HepG2 (cell line): Measurements from ENCODE around the gene TEAD1. TPM values are rescaled to one million over a fixed set of nuclear protein-coding genes. Genes with fewer than 3 reads are reported as not detected.

Experiments used
- FOXO1 ChIP-seq: sonication (generic); formaldehyde crosslinking; IDR thresholded peaks from 2 replicates; pipeline ENCODE4 v1.4.0; 2020; ENCODE audit warnings: missing genetic modification reagents
- KLF6 ChIP-seq: IDR thresholded peaks from 2 replicates; pipeline ENCODE4 v1.8.0; 2016; ENCODE audit warnings: missing biosample characterization, missing genetic modification reagents
- KLF9 ChIP-seq: IDR thresholded peaks from 2 replicates; pipeline ENCODE4 v1.6.1; 2016; ENCODE audit warnings: low read depth
- POLR2A ChIP-seq, 2 experiments: IDR thresholded peaks; 2 replicates each; pipeline ENCODE4 v1.6.1; 2011; ENCODE audit warnings: low read depth in 2 of 2, low read length in 2 of 2, mild to moderate bottlenecking in 1 of 2, moderate library complexity in 1 of 2; ENCODE audit not compliant: insufficient read depth in 1 of 2
- ZNF20 ChIP-seq: sonication (generic); formaldehyde crosslinking; IDR thresholded peaks from 2 replicates; pipeline ENCODE4 v1.4.0; 2020; ENCODE audit warnings: mild to moderate bottlenecking, moderate library complexity, missing genetic modification reagents
- ZNF34 ChIP-seq: sonication (generic); formaldehyde crosslinking; IDR thresholded peaks from 2 replicates; pipeline ENCODE4 v1.4.0; 2020; ENCODE audit warnings: mild to moderate bottlenecking, missing genetic modification reagents, borderline replicate concordance
- ZNF562 ChIP-seq: sonication (generic); formaldehyde crosslinking; IDR thresholded peaks from 2 replicates; pipeline ENCODE4 v1.8.0; 2022; ENCODE audit warnings: missing genetic modification reagents, borderline replicate concordance
- ZNF768 ChIP-seq: sonication (generic); formaldehyde crosslinking; IDR thresholded peaks from 2 replicates; pipeline ENCODE4 v1.4.0; 2020; ENCODE audit warnings: missing genetic modification reagents
- ZNF775 ChIP-seq: sonication (generic); formaldehyde crosslinking; IDR thresholded peaks from 2 replicates; pipeline ENCODE4 v1.4.0; 2020; ENCODE audit warnings: missing genetic modification reagents, mild to moderate bottlenecking, moderate library complexity, borderline replicate concordance
- polyA plus RNA-seq, 8 experiments: library from polyadenylated mRNA; depleted of rRNA in 3 of 8; stranded (reverse) in 7 of 8; unstranded in 1 of 8; fragments of >200 nt; fragmentation: Illumina TruSeq in 4 of 8; extraction: Trizol in 4 of 8; gene quantifications; 2 replicates each; pipeline versions ENCODE4 v1.2.1 to v1.2.3, GENCODE V29; 2011 to 2016; ENCODE audit warnings: low read depth in 4 of 8, missing spikeins in 1 of 8, mixed read lengths in 1 of 8; ENCODE audit not compliant: insufficient read depth in 1 of 8
- total RNA-seq, 5 experiments: library from RNA; depleted of rRNA; stranded (reverse); fragments of >200 nt; fragmentation: Illumina TruSeq; extraction: Trizol; gene quantifications; 2 replicates each; pipeline ENCODE4 v1.2.3, GENCODE V29; 2016; ENCODE audit warnings: low read depth in 1 of 5
- TF ChIP-seq, protein P1 (sequence below): sonication (generic); formaldehyde crosslinking; IDR thresholded peaks from 2 replicates; pipeline ENCODE4 v1.4.0; 2020; ENCODE audit warnings: missing genetic modification reagents, borderline replicate concordance
- TF ChIP-seq, protein P2 (sequence below): sonication (generic); formaldehyde crosslinking; IDR thresholded peaks from 2 replicates; pipeline ENCODE4 v1.4.0; 2020; ENCODE audit warnings: missing genetic modification reagents, borderline replicate concordance
- TF ChIP-seq, protein P3 (sequence below): sonication (generic); formaldehyde crosslinking; IDR thresholded peaks from 2 replicates; pipeline ENCODE4 v1.4.0; 2020; ENCODE audit warnings: mild to moderate bottlenecking, missing genetic modification reagents, borderline replicate concordance
- TF ChIP-seq, protein P4 (sequence below): sonication (generic); formaldehyde crosslinking; IDR thresholded peaks from 2 replicates; pipeline ENCODE4 v1.9.0; 2021; ENCODE audit warnings: missing genetic modification reagents, mild to moderate bottlenecking, borderline replicate concordance
- TF ChIP-seq, protein P5 (sequence below): sonication (generic); formaldehyde crosslinking; IDR thresholded peaks from 2 replicates; pipeline ENCODE4 v1.5.1; 2020; ENCODE audit warnings: mild to moderate bottlenecking, missing genetic modification reagents, moderate library complexity
- TF ChIP-seq, protein P6 (sequence below): sonication (generic); formaldehyde crosslinking; IDR thresholded peaks from 2 replicates; pipeline ENCODE4 v1.9.0; 2022; ENCODE audit warnings: low read depth, missing genetic modification reagents

TEAD1 gene
- total and polyA plus RNA-seq, 2 of the 13 experiments (the other 11 are each of a cell fraction or from before 2014, with no cell fraction given), result 20.1 to 30.5 TPM

DNA sequence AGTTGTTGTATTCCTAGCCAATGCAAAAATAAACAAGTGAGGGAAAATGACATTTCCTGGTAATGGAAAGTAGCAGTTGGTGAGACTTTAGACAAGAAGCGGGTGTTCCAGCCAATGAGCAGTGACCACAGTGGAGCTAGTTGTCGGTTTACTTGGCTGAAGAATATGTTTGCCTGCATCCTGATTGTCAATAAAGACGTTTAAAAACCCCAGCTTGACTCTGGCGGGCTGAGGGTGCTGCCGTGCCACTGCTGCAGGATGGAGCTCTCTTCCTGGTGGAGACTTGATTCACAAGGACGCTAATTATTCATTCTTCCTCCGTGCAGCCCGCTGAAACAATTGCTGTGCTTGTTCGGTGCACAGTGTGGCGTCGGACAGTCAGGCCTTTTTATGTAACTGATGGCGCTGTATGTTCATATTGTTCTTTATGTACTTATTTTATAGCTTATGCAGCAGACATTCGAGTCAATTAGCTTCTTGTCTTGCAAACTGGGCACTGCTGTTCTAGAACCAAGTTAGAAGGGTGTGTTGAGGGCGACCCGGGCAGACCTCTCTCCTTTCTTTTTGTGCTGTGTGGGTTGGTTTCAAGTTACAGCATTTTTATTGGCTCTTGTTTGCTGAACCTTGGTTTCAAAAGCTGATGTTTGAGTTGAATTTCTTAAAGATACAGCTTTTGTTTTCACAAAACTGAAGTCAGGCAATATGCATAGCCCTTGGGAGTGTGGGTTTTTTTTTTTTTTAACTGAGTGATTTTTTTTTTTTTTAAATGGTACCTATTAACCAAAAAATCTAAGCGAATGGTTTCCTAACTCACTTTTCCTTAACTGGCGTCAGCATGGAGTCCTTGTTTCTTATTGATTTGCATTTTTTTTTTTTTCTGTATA is 153.9 kb downstream of the TEAD1 start (continued):
- TF ChIP-seq, protein P1, sequence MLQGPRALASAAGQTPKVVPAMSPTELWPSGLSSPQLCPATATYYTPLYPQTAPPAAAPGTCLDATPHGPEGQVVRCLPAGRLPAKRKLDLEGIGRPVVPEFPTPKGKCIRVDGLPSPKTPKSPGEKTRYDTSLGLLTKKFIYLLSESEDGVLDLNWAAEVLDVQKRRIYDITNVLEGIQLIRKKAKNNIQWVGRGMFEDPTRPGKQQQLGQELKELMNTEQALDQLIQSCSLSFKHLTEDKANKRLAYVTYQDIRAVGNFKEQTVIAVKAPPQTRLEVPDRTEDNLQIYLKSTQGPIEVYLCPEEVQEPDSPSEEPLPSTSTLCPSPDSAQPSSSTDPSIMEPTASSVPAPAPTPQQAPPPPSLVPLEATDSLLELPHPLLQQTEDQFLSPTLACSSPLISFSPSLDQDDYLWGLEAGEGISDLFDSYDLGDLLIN (CRISPR knock-in tag), result no peak
- TF ChIP-seq ZNF562 (CRISPR knock-in tag), result no peak
- TF ChIP-seq, protein P2, sequence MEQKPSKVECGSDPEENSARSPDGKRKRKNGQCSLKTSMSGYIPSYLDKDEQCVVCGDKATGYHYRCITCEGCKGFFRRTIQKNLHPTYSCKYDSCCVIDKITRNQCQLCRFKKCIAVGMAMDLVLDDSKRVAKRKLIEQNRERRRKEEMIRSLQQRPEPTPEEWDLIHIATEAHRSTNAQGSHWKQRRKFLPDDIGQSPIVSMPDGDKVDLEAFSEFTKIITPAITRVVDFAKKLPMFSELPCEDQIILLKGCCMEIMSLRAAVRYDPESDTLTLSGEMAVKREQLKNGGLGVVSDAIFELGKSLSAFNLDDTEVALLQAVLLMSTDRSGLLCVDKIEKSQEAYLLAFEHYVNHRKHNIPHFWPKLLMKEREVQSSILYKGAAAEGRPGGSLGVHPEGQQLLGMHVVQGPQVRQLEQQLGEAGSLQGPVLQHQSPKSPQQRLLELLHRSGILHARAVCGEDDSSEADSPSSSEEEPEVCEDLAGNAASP (CRISPR knock-in tag), result peak; percentile 19; the same call in 1 of the 2 replicates
- TF ChIP-seq, protein P3, sequence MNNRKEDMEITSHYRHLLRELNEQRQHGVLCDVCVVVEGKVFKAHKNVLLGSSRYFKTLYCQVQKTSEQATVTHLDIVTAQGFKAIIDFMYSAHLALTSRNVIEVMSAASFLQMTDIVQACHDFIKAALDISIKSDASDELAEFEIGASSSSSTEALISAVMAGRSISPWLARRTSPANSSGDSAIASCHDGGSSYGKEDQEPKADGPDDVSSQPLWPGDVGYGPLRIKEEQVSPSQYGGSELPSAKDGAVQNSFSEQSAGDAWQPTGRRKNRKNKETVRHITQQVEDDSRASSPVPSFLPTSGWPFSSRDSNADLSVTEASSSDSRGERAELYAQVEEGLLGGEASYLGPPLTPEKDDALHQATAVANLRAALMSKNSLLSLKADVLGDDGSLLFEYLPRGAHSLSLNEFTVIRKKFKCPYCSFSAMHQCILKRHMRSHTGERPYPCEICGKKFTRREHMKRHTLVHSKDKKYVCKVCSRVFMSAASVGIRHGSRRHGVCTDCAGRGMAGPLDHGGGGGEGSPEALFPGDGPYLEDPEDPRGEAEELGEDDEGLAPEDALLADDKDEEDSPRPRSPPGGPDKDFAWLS (CRISPR knock-in tag), result no peak
- no peak for TF ChIP-seq ZNF775
- no peak for TF ChIP-seq ZNF20 (CRISPR knock-in tag)
- no peak for TF ChIP-seq FOXO1 (CRISPR knock-in tag)
- TF ChIP-seq KLF6 (CRISPR knock-in tag), result 0 out of 2 replicates have a peak, but pooled peaks have one; percentile 38
- TF ChIP-seq, protein P4, sequence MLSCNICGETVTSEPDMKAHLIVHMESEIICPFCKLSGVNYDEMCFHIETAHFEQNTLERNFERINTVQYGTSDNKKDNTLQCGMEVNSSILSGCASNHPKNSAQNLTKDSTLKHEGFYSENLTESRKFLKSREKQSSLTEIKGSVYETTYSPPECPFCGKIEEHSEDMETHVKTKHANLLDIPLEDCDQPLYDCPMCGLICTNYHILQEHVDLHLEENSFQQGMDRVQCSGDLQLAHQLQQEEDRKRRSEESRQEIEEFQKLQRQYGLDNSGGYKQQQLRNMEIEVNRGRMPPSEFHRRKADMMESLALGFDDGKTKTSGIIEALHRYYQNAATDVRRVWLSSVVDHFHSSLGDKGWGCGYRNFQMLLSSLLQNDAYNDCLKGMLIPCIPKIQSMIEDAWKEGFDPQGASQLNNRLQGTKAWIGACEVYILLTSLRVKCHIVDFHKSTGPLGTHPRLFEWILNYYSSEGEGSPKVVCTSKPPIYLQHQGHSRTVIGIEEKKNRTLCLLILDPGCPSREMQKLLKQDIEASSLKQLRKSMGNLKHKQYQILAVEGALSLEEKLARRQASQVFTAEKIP (CRISPR knock-in tag), result no peak
- TF ChIP-seq POLR2A (IDR thresholded peaks at IDR 0.05; ENCODE audit: insufficient read depth in 1 of 2, low read depth in 2 of 2, low read length in 2 of 2), result peak; percentile 45 to 52
- TF ChIP-seq KLF9, result no peak
- no peak for TF ChIP-seq ZNF34 (CRISPR knock-in tag)
- TF ChIP-seq, protein P5, sequence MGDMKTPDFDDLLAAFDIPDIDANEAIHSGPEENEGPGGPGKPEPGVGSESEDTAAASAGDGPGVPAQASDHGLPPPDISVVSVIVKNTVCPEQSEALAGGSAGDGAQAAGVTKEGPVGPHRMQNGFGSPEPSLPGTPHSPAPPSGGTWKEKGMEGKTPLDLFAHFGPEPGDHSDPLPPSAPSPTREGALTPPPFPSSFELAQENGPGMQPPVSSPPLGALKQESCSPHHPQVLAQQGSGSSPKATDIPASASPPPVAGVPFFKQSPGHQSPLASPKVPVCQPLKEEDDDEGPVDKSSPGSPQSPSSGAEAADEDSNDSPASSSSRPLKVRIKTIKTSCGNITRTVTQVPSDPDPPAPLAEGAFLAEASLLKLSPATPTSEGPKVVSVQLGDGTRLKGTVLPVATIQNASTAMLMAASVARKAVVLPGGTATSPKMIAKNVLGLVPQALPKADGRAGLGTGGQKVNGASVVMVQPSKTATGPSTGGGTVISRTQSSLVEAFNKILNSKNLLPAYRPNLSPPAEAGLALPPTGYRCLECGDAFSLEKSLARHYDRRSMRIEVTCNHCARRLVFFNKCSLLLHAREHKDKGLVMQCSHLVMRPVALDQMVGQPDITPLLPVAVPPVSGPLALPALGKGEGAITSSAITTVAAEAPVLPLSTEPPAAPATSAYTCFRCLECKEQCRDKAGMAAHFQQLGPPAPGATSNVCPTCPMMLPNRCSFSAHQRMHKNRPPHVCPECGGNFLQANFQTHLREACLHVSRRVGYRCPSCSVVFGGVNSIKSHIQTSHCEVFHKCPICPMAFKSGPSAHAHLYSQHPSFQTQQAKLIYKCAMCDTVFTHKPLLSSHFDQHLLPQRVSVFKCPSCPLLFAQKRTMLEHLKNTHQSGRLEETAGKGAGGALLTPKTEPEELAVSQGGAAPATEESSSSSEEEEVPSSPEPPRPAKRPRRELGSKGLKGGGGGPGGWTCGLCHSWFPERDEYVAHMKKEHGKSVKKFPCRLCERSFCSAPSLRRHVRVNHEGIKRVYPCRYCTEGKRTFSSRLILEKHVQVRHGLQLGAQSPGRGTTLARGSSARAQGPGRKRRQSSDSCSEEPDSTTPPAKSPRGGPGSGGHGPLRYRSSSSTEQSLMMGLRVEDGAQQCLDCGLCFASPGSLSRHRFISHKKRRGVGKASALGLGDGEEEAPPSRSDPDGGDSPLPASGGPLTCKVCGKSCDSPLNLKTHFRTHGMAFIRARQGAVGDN (CRISPR knock-in tag), result peak; percentile 33; the same call in 1 of the 2 replicates
- TF ChIP-seq ZNF768 (CRISPR knock-in tag), result no peak
- TF ChIP-seq, protein P6, sequence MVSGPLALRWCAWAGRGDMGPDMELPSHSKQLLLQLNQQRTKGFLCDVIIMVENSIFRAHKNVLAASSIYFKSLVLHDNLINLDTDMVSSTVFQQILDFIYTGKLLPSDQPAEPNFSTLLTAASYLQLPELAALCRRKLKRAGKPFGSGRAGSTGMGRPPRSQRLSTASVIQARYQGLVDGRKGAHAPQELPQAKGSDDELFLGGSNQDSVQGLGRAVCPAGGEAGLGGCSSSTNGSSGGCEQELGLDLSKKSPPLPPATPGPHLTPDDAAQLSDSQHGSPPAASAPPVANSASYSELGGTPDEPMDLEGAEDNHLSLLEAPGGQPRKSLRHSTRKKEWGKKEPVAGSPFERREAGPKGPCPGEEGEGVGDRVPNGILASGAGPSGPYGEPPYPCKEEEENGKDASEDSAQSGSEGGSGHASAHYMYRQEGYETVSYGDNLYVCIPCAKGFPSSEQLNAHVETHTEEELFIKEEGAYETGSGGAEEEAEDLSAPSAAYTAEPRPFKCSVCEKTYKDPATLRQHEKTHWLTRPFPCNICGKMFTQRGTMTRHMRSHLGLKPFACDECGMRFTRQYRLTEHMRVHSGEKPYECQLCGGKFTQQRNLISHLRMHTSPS, result no peak
